Dermis microvascular lymphatic vessel endothelial cell (primary cell): ENCODE measurements around the gene ABCB7. TPM values are rescaled to one million over a fixed set of nuclear protein-coding genes. Genes with fewer than 3 reads are reported as not detected.
A peak's percentile ranks its signal among the peaks of the same experiment; 100 is the strongest.
"Not testable (repeated sequence)": the region's sequence is repeated elsewhere in the genome, so short reads cannot be mapped to it uniquely, and the experiment has no call there.

ENCODE experiments used
- DNase-seq, 2 donors: peaks; one replicate each; pipeline versions ENCODE4 v3.0.0 to v3.0.0-alpha.2; 2010; ENCODE audit warnings: low read depth in 2 of 2
- total RNA-seq: library from RNA; depleted of rRNA; stranded (reverse); fragments of >200 nt; gene quantifications from 2 replicates; pipeline ENCODE4 v1.2.1, GENCODE V29; 2014

The ABCB7 gene
- total RNA-seq, 1 donor from 2014 or later: 31.1 TPM

DNA sequence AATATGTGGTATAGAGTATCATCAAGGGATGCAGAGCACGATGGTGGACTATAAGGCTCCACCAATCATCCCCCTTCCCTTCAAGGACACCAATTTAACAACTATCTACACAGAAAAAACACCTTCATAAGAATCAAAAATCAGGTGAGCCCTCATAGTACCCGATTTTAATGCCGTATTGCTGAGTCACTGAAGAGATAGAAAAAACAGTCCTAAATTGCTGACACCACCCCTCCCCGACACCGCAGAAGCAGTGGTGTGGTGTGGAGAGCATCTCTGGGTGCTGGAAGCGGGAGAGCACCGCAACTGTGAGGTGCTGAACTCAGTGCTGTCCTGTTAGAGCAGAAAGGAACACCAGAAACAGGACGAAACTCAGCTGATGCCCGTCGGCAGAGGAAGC lies 49.3 kb downstream of the ABCB7 start:
- DNase-seq: no peak

DNA sequence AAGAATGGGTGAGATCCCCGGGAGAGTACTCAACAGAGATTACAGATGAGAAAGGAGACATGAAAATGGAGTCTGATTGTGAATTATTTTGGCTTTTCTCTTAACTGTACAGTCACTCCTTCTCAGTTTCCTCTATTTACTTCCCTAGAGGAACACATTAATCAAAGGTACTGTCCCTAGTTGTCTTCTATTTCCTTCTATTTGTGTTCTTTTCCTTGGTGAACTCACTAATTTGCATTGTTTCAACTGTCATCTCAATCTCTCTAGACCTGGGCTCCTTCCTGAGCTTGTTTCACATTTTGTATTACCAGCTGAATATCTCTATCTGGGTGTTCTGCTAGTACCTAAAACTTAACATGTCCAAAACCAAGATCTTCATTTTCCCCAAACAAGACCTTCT lies 59.8 kb downstream of the ABCB7 start:
- no peak for DNase-seq

DNA sequence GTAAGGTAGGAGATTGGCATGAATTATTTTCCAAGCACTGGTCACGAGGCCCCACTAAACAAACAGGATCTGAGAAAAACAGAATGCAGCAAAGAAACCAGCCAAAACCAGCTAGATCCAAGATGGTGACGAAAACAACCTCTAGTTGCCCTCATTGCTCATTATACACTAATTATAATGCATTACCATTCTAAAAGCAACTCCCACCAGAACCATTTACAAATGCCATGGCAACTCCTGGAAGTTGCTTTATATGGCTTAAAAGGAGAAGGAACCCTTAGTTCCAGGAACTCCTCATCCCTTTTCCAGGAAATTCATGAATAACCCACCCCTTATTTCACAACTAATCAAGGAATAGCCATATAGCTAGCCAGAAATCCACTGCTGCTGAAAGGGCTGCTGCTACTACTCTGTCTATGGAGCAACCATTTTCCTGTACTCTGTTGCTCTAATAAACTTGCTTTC lies 69.3 kb downstream of the ABCB7 start:
- no peak for DNase-seq

DNA sequence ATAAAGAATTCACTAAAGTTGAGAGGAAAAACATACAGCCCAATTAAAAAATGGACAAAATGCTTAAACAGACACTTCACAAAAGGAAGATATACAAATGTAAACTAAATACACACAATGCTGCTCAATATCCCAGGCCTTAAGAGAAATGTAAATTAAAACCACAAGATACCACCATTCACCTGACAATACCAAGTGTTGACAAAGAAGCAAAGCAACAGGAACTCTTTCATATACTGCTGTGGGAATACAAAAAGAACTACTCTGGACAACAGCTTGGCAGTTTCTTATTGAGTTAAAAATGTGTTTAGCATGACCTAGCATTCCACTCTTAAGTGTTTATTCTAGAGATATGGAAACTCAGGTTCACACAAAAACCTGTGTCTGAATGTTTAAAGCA lies 71.3 kb downstream of the ABCB7 start:
- DNase-seq: no peak

DNA sequence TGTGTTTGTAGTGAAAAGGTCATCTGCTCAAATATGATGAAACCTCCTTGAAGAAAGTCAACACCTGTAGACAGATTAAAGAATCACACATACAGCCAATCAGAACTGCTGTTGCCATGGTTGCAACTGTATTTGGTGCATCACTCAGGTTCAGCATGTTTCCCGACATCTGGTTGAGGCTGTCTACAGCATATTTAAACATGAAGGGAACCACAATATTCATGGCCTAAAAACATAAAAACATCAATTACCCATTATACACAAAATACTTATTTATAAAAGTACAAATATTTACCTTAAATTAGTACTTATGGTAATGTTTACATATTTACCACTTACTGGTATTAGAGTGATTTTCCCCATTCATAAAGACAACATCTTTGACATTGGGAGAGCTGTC lies 79.7 kb downstream of the ABCB7 start:
- no peak for DNase-seq

DNA sequence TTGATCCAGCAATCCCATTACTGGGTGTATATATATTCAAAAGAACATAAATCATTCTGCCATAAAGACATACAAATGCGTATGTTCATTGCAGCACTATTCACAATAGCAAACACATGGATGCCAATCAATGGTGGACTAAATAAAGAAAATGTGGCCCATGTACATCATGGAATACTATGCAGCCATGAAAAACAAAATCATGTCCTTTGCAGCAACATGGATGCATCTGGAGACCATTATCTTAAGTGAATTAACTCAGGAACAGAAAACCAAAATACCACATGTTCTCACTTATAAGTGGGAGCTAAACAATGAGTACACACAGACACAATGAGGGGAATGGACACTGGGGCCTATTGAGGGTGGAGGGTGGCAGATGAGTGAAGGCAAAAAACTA lies 81.6 kb downstream of the ABCB7 start:
- no peak for DNase-seq

DNA sequence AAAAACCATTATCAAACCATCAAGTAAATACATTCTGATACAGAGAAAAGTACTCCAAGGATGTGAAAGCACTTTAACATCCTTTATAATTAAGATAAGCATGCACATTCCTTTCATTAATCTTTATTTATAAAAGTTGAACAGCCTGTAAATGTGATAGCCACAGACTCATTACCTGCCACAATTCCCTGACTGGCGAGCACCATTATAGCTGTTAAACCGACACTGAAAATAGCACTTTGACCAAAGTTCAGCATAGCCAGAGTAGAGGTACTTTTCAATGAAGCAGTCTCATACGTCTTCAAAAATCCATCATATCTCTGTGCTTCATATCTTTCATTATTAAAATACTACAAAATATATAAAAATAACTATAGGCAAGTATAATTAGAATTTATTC lies 84.7 kb downstream of the ABCB7 start:
- DNase-seq: no peak

DNA sequence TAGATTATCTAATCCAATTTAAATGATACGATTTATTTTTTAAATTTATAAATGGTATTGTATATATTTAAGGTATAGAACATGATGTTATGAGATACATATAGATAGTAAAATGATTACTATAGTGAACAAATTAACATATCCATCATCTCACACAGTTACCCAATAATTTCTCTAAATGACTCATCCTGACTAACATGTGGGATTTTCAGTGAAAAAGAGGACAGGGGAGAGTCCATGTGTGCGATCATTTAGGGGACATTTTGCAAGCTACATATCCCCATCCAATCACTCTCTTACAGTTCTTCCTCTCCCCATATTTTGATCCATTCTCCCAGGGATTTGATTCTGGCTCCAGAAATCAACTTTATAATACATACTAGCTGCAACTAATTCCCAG lies 88.2 kb downstream of the ABCB7 start:
- DNase-seq: no peak

DNA sequence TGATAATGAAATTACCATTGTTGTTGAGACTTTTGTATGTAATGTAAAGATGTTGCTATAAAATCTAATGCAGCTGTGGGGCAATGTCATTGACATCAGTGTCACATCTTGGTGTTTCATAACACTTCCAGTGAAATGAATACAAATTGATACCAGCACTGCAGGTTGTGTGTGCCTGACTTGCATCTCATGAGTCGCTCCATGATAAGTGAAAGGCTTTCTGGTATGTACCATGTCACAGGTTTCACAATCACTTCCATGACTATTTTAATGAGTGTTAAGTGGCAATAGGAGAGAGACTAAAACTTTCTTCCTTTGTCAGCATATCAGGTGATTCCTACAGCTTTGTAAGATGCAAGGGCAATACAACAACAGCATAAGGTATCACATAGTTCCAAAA lies 94.4 kb downstream of the ABCB7 start:
- DNase-seq: no peak

DNA sequence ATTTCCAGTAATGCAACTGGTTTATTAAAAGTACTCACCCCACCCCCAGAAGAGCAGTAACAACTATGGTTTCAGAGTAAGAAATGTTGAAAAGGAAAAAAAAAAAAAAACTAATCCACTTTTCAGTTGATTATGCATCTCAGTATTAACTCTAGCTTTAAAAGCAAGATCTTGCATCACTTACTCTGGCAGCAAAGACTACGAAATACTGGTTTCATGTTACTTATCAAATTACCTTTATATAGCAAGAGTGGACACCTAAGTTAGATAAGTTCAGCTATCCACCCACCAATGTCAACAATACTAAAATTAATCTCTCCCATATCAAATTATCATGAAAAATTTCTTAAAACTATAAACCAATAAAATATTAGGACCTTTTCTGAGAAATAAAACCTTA lies 105.0 kb downstream of the ABCB7 start:
- DNase-seq: no peak

DNA sequence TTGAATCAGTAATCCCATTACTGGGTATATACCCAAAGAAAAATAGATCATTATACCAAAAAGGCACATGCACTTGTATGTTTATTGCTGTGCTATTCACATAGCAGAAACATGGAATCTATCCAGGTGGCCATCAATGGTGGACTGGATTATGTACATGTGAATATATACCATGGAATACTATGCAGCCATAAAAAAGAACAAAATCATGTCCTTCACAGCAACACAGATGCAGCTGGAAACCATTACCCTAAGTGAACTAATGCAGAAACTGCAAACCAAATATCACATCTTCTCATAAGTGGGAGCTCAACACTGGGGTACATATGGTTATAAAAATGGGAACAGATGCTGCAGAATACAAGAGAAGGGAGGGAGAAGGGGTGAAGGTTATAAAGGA lies 110.7 kb downstream of the ABCB7 start:
- DNase-seq: no peak

DNA sequence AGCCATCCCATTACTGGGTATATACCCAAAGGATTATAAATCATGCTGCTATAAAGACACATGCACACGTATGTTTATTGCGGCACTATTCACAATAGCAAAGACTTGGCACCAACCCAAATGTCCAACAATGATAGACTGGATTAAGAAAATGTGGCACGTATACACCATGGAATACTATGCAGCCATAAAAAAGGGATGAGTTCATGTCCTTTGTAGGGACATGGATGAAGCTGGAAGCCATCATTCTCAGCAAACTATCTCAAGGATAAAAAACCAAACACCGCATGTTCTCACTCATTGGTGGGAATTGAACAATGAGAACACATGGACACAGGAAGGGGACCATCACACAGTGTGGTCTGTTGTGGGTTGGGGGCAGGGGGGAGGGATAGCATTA lies 111.9 kb downstream of the ABCB7 start:
- not testable (repeated sequence) for DNase-seq

DNA sequence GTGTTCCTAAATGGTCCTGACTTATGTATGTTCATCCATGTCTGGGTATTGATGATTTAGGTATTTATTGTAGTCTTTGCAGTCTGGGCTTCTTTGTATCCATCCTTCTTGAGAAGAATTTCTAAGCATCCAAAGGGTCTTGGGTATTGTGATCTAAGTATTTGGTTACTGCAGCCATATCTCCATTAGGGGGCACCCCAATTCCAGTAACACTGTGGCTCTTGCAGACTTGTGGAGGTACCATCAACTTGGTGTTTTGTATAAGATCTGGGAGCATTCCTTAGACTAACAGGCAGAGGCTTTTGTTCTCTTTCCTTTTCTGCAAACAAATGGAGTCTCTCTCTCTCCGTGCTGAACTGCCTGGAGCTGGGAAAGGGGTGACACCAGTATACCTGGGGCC lies 117.2 kb downstream of the ABCB7 start:
- DNase-seq: peak; percentile 12 to 40

Other genes starting within 250 kb of the ABCB7 start
- under 0.01 TPM in 1 of 2 replicates, not detected in the other for gene NEXMIF, start 230.8 kb downstream of the ABCB7 start, total RNA-seq
- 15.0 and 16.3 TPM in 2 replicates for gene UPRT, start 117.8 kb upstream of the ABCB7 start, total RNA-seq